Mesenchymal stem cell (in vitro differentiated cells and primary cell): ENCODE results near the gene STARD10.

Experiments
- DNase-seq: peaks from one replicate; pipeline ENCODE4 v3.0.0-alpha.2; 2013
- H2AFZ ChIP-seq: one replicate; pipeline ENCODE4 v1.6.1; 2013; ENCODE audit warnings: low read depth, mild to moderate bottlenecking, control low read depth, inconsistent platforms, low read length, moderate library complexity
- H2AK5ac ChIP-seq: 2 replicates; pipeline ENCODE4 v1.6.1; 2013; ENCODE audit warnings: low read length, moderate library complexity, mild to moderate bottlenecking, inconsistent platforms; ENCODE audit not compliant: severe bottlenecking
- H2BK120ac ChIP-seq: one replicate; pipeline ENCODE4 v1.6.1; 2013; ENCODE audit warnings: low read depth, mild to moderate bottlenecking, inconsistent platforms, low read length, moderate library complexity
- H2BK12ac ChIP-seq, 2 experiments: one replicate each; pipeline ENCODE4 v1.6.1; 2013; ENCODE audit warnings: inconsistent platforms in 2 of 2, low read length in 2 of 2, mild to moderate bottlenecking in 2 of 2, moderate library complexity in 2 of 2, control low read depth in 1 of 2
- H2BK15ac ChIP-seq: one replicate; pipeline ENCODE4 v1.6.1; 2013; ENCODE audit warnings: mild to moderate bottlenecking, low read depth, inconsistent platforms; ENCODE audit not compliant: poor library complexity, severe bottlenecking
- H2BK5ac ChIP-seq: 2 replicates; pipeline ENCODE4 v1.6.1; 2013; ENCODE audit warnings: low read depth, mild to moderate bottlenecking, low read length, control low read depth, inconsistent platforms; ENCODE audit not compliant: poor library complexity, severe bottlenecking
- H3K14ac ChIP-seq, 2 experiments: one replicate each; pipeline ENCODE4 v1.6.1; 2013; ENCODE audit warnings: inconsistent platforms in 2 of 2, low read length in 2 of 2, control low read depth in 1 of 2, mild to moderate bottlenecking in 1 of 2, moderate library complexity in 1 of 2
- H3K18ac ChIP-seq, 2 experiments: one replicate each; pipeline ENCODE4 v1.6.1; 2013; ENCODE audit warnings: inconsistent platforms in 2 of 2, low read length in 2 of 2, control low read depth in 1 of 2, low read depth in 1 of 2, mild to moderate bottlenecking in 1 of 2
- H3K23ac ChIP-seq, 2 experiments: one replicate each; pipeline ENCODE4 v1.6.1; 2013; ENCODE audit warnings: inconsistent platforms in 2 of 2, low read length in 2 of 2, mild to moderate bottlenecking in 2 of 2, moderate library complexity in 2 of 2, control low read depth in 1 of 2
- H3K27ac ChIP-seq: 2 replicates; pipeline ENCODE4 v1.5.1; 2013; ENCODE audit warnings: mild to moderate bottlenecking, moderate library complexity, low read length, control low read depth, inconsistent platforms; ENCODE audit not compliant: poor library complexity, severe bottlenecking
- H3K27me3 ChIP-seq, 2 experiments: 2 replicates each; pipeline versions ENCODE4 v1.6.1 to v1.7.0; 2013; ENCODE audit warnings: low read length in 2 of 2, mild to moderate bottlenecking in 2 of 2, moderate library complexity in 2 of 2, control low read depth in 1 of 2, inconsistent platforms in 1 of 2; ENCODE audit not compliant: control insufficient read depth in 1 of 2, insufficient read depth in 1 of 2
- H3K36me3 ChIP-seq, 2 experiments: 2 replicates each; pipeline versions ENCODE4 v1.6.1 to v1.7.0; 2013; ENCODE audit warnings: low read length in 2 of 2, control low read depth in 1 of 2, inconsistent platforms in 1 of 2, low read depth in 1 of 2, mild to moderate bottlenecking in 1 of 2; ENCODE audit not compliant: insufficient read depth in 2 of 2, control insufficient read depth in 1 of 2
- H3K4ac ChIP-seq, 2 experiments: one replicate each; pipeline ENCODE4 v1.6.1; 2013; ENCODE audit warnings: inconsistent platforms in 2 of 2, low read length in 2 of 2, mild to moderate bottlenecking in 2 of 2, moderate library complexity in 2 of 2, control low read depth in 1 of 2, low read depth in 1 of 2
- H3K4me1 ChIP-seq: 2 replicates; pipeline ENCODE4 v1.6.1; 2013; ENCODE audit warnings: low read depth, low read length, control low read depth; ENCODE audit not compliant: control insufficient read depth, insufficient read depth
- H3K4me2 ChIP-seq: 2 replicates; pipeline ENCODE4 v1.6.1; 2013; ENCODE audit warnings: low read length, mild to moderate bottlenecking, inconsistent platforms; ENCODE audit not compliant: poor library complexity, severe bottlenecking
- H3K4me3 ChIP-seq, 2 experiments: 2 replicates each; pipeline versions ENCODE4 v1.5.1 to v1.7.0; 2013; ENCODE audit warnings: low read length in 2 of 2, mild to moderate bottlenecking in 2 of 2, control low read depth in 1 of 2, low read depth in 1 of 2; ENCODE audit not compliant: insufficient read depth in 1 of 2
- H3K79me1 ChIP-seq: replicated peaks from 2 replicates; pipeline ENCODE4 v1.6.1; 2013; ENCODE audit warnings: mild to moderate bottlenecking, control low read depth, low read length, inconsistent platforms; ENCODE audit not compliant: poor library complexity, severe bottlenecking
- H3K9ac ChIP-seq: 2 replicates; pipeline ENCODE4 v1.7.0; 2013; ENCODE audit warnings: mild to moderate bottlenecking, low read length, moderate library complexity
- H3K9me3 ChIP-seq: 2 replicates; pipeline ENCODE4 v1.7.0; 2013; ENCODE audit warnings: mild to moderate bottlenecking, low read length; ENCODE audit not compliant: control insufficient read depth
- H4K8ac ChIP-seq: one replicate; pipeline ENCODE4 v1.6.1; 2013; ENCODE audit warnings: inconsistent platforms, mild to moderate bottlenecking, low read length, moderate library complexity
- H4K91ac ChIP-seq: one replicate; pipeline ENCODE4 v1.6.1; 2013; ENCODE audit warnings: mild to moderate bottlenecking, low read length, inconsistent platforms
- WGBS: methylation state at CpG from one replicate; pipeline ENCODE4 v1.1.7; 2013; ENCODE audit warnings: mixed read lengths; 5-methylcytosine and 5-hydroxymethylcytosine counted together

STARD10 gene

DNA sequence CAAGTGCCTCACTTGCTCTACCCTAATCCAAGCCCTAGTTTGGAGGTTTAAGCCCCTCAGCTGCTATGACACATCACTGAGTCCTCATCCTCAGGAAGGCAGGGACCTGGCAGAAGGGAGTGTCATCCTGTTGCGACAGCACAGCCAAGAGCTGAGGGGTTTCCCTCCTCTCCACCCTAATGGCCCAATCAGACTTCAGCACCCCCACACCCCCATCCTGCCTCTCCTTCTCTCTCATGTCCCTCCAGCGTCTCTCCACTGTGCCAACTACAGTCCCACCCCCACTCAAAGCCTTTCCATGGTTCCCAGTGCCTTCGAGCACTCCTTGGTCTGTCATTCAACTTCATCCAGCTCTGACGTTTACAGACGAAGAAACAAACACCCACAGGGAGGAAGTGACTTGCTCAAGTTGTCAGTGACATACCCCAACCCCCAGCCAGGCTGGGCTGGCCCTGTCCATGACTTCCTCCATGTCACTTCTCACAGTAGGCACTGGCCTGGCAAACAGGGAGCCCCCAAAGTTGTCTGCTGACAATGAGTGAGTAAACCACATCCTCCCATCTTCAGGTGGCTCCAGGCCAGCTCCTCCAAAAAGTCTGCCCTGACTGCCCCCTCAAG, 57.3 kb downstream of the STARD10 start:
- Histone ChIP-seq H4K8ac (peak overlapping the region; percentile 66), H3K4ac (peak overlapping the region; percentile 86), H3K27me3 (no peaks in the 10 kb centered on the region), H2BK5ac (no peak overlapping the region), H3K36me3 (peaks cover 7 to 20% of the 10 kb centered on the region in 2 experiments), H4K91ac (peak overlapping the region; percentile 72), H2AK5ac (no peak overlapping the region), H3K4me3 (peak overlapping the region in 1 of 2 experiments; percentile 41), H3K18ac (peak overlapping the region; percentile 74 to 76), H2BK12ac (peak overlapping the region; percentile 89 to 98), H3K4me2 (no peak overlapping the region), H3K9ac (peak overlapping the region; percentile 67), H2BK15ac (peak overlapping the region; percentile 87), H3K27ac (no peak overlapping the region), H2BK120ac (peak overlapping the region; percentile 78), H3K9me3 (no peaks in the 10 kb centered on the region), H3K23ac (no peak overlapping the region), H3K79me1 (peaks cover 44% of the 10 kb centered on the region), H3K14ac (peak overlapping the region in 1 of 2 experiments; percentile 44), H3K4me1 (peaks cover 37% of the 10 kb centered on the region), H2AFZ (no peak overlapping the region)
- WGBS = 13% methylated on average over 5 of the region's 5 CpGs
- DNase-seq = peak; percentile 90

DNA sequence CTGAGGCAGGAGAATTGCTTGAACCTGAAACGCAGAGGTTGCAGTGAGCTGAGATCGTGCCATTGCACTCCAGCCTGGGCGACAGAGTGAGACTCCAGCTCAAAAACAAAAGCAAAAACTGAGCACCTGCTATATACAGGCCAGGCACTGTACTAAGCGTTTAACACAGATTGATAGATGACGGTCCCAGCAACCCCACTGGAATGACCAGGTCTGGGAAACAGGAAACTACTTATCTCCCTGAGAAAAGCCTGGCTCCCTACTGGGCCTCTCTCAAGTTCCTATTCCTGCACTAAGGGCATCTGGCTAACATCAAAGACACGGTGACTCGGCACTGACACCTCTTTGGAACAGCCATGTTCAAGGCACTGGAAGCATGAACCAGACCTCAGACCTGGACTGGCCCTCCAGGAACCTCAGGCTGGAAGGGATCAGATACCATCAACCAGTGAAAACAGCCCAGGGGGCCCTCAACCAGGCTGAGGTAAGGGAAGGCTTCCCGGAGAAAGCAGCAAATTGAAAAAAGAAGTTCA, 58.3 kb downstream of the STARD10 start:
- Histone ChIP-seq H3K23ac (no peak overlapping the region), H2BK12ac (peak overlapping the region in 1 of 2 experiments; percentile 6), H3K36me3 (peaks cover 17 to 22% of the 10 kb centered on the region in 2 experiments), H3K79me1 (peaks cover 45% of the 10 kb centered on the region), H3K4me3 (no peak overlapping the region), H3K27me3 (no peaks in the 10 kb centered on the region), H3K18ac (no peak overlapping the region), H3K4me2 (no peak overlapping the region), H3K14ac (no peak overlapping the region), H3K4me1 (peaks cover 28% of the 10 kb centered on the region), H3K9ac (peak overlapping the region; percentile 59), H2AFZ (no peak overlapping the region), H4K91ac (no peak overlapping the region), H3K27ac (no peak overlapping the region), H4K8ac (no peak overlapping the region), H2AK5ac (no peak overlapping the region), H2BK5ac (no peak overlapping the region), H3K9me3 (peaks cover 3% of the 10 kb centered on the region), H2BK120ac (no peak overlapping the region), H2BK15ac (no peak overlapping the region), H3K4ac (no peak overlapping the region)
- DNase-seq = peak; percentile 97
- 21% methylated on average over 8 of the region's 8 CpGs for WGBS

- Histone ChIP-seq H2BK15ac (no peak overlapping the region), H3K27me3 (no peaks in the 10 kb centered on the region), H3K9ac (peak overlapping the region; percentile 58), H3K9me3 (peaks cover 3% of the 10 kb centered on the region), H3K4me2 (no peak overlapping the region), H2BK12ac (no peak overlapping the region), H4K8ac (no peak overlapping the region), H2AK5ac (no peak overlapping the region), H4K91ac (no peak overlapping the region), H3K23ac (peak overlapping the region in 1 of 2 experiments; percentile 57), H2BK5ac (no peak overlapping the region), H2BK120ac (no peak overlapping the region), H3K79me1 (peaks cover 20% of the 10 kb centered on the region), H3K27ac (no peak overlapping the region), H3K4me3 (no peak overlapping the region), H3K4ac (no peak overlapping the region), H3K36me3 (peaks cover 7 to 19% of the 10 kb centered on the region in 2 experiments), H3K14ac (no peak overlapping the region), H2AFZ (no peak overlapping the region), H3K4me1 (peaks cover 14% of the 10 kb centered on the region), H3K18ac (no peak overlapping the region)
- WGBS = 95% methylated on average over 9 of the region's 10 CpGs
- no peak for DNase-seq
These were observed 61.5 kb downstream of the STARD10 start for GRCh38 chr11:72732329-72732728.

- Histone ChIP-seq H3K4ac (no peak overlapping the region), H2AK5ac (no peak overlapping the region), H4K91ac (no peak overlapping the region)
These were observed 63.1 kb downstream of the STARD10 start for GRCh38 chr11:72730737-72731136.

More at GRCh38 chr11:72730737-72731136, 63.1 kb downstream of the STARD10 start:
- 96% methylated on average over 1 of the region's 2 CpGs for WGBS
- no peak overlapping the region for H3K14ac ChIP-seq
- DNase-seq = no peak
- no peak overlapping the region for H3K27ac ChIP-seq
- H3K4me3 ChIP-seq = no peak overlapping the region
- H4K8ac ChIP-seq = no peak overlapping the region
- no peak overlapping the region for H2BK12ac ChIP-seq
- no peak overlapping the region for H3K23ac ChIP-seq
- H3K9ac ChIP-seq = no peak overlapping the region
- H3K79me1 ChIP-seq = peaks cover 14% of the 10 kb centered on the region
- peaks cover 3% of the 10 kb centered on the region for H3K9me3 ChIP-seq
- H3K4me2 ChIP-seq = no peak overlapping the region
- peaks cover 20 to 21% of the 10 kb centered on the region in 2 experiments for H3K36me3 ChIP-seq
- no peaks in the 10 kb centered on the region for H3K27me3 ChIP-seq
- no peak overlapping the region for H2BK120ac ChIP-seq
- H2BK15ac ChIP-seq = no peak overlapping the region
- peaks cover 3% of the 10 kb centered on the region for H3K4me1 ChIP-seq
- no peak overlapping the region for H2BK5ac ChIP-seq
- H3K18ac ChIP-seq = no peak overlapping the region
- H2AFZ ChIP-seq = no peak overlapping the region
